Transverse colon (tissue), 4 donors: ENCODE data around the gene KLHL22. TPM values are rescaled to one million over a fixed set of nuclear protein-coding genes. Genes with fewer than 3 reads are reported as not detected.
A peak's percentile ranks its signal among the peaks of the same experiment; 100 is the strongest.

ENCODE experiments used
- DNase-seq: peaks from one replicate; pipeline ENCODE4 v3.0.0-alpha.2; 2019
- H3K27ac ChIP-seq, 4 donors: fragments of 200-600 bp; sonication (generic); 2 replicates each; pipeline ENCODE4 v1.5.1; 2016 to 2018; ENCODE audit warnings: inconsistent platforms in 4 of 4
- H3K27me3 ChIP-seq: fragments of 200-600 bp; sonication (generic); 2 replicates; pipeline ENCODE4 v1.5.1; 2017; ENCODE audit warnings: inconsistent platforms
- H3K36me3 ChIP-seq, 4 donors: fragments of 200-600 bp; sonication (generic); 2 replicates each; pipeline ENCODE4 v1.5.1; 2017 to 2019; ENCODE audit warnings: inconsistent platforms in 4 of 4
- H3K4me1 ChIP-seq, 4 donors: fragments of 200-600 bp; sonication (generic); 2 replicates each; pipeline ENCODE4 v1.5.1; 2017 to 2020; ENCODE audit warnings: inconsistent platforms in 4 of 4
- H3K4me3 ChIP-seq, 4 donors: fragments of 200-600 bp; sonication (generic); 1 replicate in 1 of 4; 2 replicates in 3 of 4; pipeline versions ENCODE4 v1.5.1 to v1.6.1; 2017 to 2019; ENCODE audit warnings: inconsistent platforms in 4 of 4
- H3K9me3 ChIP-seq, 2 donors: fragments of 200-600 bp; sonication (generic); 2 replicates each; pipeline ENCODE4 v1.5.1; 2017 to 2019; ENCODE audit warnings: inconsistent platforms in 2 of 2
- EP300 ChIP-seq: sonication (generic); formaldehyde crosslinking; IDR thresholded peaks from one replicate; pipeline ENCODE4 v1.6.1; 2017; ENCODE audit warnings: antibody characterized with exemption, low read depth
- POLR2A ChIP-seq: fragments of 450-650 bp; IDR thresholded peaks from one replicate; pipeline ENCODE4 v1.6.1; 2016; ENCODE audit warnings: antibody characterized with exemption, mild to moderate bottlenecking, moderate library complexity
- POLR2AphosphoS5 ChIP-seq, 3 donors: sonication (generic); formaldehyde crosslinking; IDR thresholded peaks; one replicate each; pipeline ENCODE4 v1.6.1; 2016; ENCODE audit warnings: antibody characterized with exemption in 3 of 3
- WGBS, 2 donors: methylation state at CpG; one replicate each; pipeline ENCODE4 v1.1.5; 2018; ENCODE audit warnings: low coverage in 1 of 2; 5-methylcytosine and 5-hydroxymethylcytosine counted together
- in situ Hi-C, 4 donors: fragments of 200-750 bp; cut with MboI; loops; one replicate each; pipeline versions ENCODE4 v1.15.0 to v1.15.1; 2017; ENCODE audit warnings: low sequenced_read_pairs in 3 of 4, low pct_ligation_motif_present in 1 of 4, low pct_unique_long_range_greater_than_20kb in 1 of 4
- intact Hi-C: fragments of 100-400 bp; cut with DNase I; formaldehyde crosslinking; loops from one replicate; pipeline ENCODE4 v1.15.1; 2023; ENCODE audit warnings: low total_unique reads
- total RNA-seq, 4 donors: library from RNA; depleted of rRNA; stranded (reverse); fragments of >200 nt; gene quantifications; one replicate each; pipeline ENCODE4 v1.1.0, GENCODE V29; 2016
- TF ChIP-seq, protein P1 (sequence below), 5 experiments: fragments of 200-600 bp in 3 of 5; fragments of 450-650 bp in 2 of 5; sonication (generic) in 3 of 5; IDR thresholded peaks; 1 replicate in 2 of 5; 2 replicates in 3 of 5; pipeline ENCODE4 v1.5.1; 2016 to 2017; ENCODE audit warnings: antibody characterized with exemption in 5 of 5, inconsistent platforms in 3 of 5, mild to moderate bottlenecking in 2 of 5, moderate library complexity in 1 of 5

KLHL22 gene
- total RNA-seq, 4 donors from 2014 or later = 12.7 to 75.9 (median 16.9) TPM

- intact Hi-C loops (no loop called here), in situ Hi-C loops (no loop called here)
- DNase-seq = no peak
- Histone ChIP-seq H3K36me3 (no peaks in the 10 kb centered on the region), H3K27me3 (no peaks in the 10 kb centered on the region), H3K9me3 (no peaks in the 10 kb centered on the region), H3K4me3 (no peak overlapping the region), H3K4me1 (peaks cover 0 to 27% (median 11%) of the 10 kb centered on the region in 4 donors), H3K27ac (no peak overlapping the region)
- WGBS, 2 donors = 62% methylated on average over 4 of the region's 4 CpGs; no CpG with 5 or more reads in 1 of the 2 donors
- TF ChIP-seq, protein P1, sequence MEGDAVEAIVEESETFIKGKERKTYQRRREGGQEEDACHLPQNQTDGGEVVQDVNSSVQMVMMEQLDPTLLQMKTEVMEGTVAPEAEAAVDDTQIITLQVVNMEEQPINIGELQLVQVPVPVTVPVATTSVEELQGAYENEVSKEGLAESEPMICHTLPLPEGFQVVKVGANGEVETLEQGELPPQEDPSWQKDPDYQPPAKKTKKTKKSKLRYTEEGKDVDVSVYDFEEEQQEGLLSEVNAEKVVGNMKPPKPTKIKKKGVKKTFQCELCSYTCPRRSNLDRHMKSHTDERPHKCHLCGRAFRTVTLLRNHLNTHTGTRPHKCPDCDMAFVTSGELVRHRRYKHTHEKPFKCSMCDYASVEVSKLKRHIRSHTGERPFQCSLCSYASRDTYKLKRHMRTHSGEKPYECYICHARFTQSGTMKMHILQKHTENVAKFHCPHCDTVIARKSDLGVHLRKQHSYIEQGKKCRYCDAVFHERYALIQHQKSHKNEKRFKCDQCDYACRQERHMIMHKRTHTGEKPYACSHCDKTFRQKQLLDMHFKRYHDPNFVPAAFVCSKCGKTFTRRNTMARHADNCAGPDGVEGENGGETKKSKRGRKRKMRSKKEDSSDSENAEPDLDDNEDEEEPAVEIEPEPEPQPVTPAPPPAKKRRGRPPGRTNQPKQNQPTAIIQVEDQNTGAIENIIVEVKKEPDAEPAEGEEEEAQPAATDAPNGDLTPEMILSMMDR (IDR thresholded peaks at IDR 0.05) = no peak
- TF ChIP-seq EP300 = no peak
- no peak for TF ChIP-seq POLR2A
- no peak for TF ChIP-seq POLR2AphosphoS5 (IDR thresholded peaks at IDR 0.05)
These were observed 21.8 kb upstream of the KLHL22 start for GRCh38 chr22:20517422-20517821.

DNA sequence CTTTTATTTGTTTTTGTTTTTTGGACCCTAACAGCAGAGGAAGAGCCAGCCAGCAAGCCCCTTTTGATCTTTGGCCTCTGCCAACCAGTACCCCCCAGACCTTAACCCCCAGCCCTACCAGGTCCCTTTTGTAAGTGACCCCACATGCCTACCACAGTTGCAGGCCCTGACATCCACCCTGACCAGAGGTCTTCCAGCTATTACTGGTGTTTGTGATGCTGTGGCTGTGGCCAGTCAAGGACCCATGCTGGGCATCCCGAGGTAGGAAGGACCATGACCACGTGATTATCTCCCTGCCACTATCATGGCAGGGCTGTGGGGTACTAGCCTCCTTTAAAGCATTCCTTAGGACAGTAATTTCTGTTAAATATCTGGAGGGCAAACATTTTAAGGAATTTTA, 20.8 kb upstream of the KLHL22 start:
- Histone ChIP-seq H3K27ac (no peak overlapping the region), H3K36me3 (no peaks in the 10 kb centered on the region), H3K4me1 (peaks cover 4 to 29% (median 14%) of the 10 kb centered on the region in 4 donors), H3K27me3 (no peaks in the 10 kb centered on the region), H3K4me3 (no peak overlapping the region), H3K9me3 (no peaks in the 10 kb centered on the region)
- DNase-seq = no peak
- TF ChIP-seq POLR2A = no peak
- TF ChIP-seq POLR2AphosphoS5 (IDR thresholded peaks at IDR 0.05) = no peak
- TF ChIP-seq, protein P1 (IDR thresholded peaks at IDR 0.05) = no peak
- TF ChIP-seq EP300 = no peak
- intact Hi-C loops (no loop called here), in situ Hi-C loops (no loop called here)
- WGBS, 2 donors = 88% methylated on average over 2 of the region's 2 CpGs; no CpG with 5 or more reads in 1 of the 2 donors

DNA sequence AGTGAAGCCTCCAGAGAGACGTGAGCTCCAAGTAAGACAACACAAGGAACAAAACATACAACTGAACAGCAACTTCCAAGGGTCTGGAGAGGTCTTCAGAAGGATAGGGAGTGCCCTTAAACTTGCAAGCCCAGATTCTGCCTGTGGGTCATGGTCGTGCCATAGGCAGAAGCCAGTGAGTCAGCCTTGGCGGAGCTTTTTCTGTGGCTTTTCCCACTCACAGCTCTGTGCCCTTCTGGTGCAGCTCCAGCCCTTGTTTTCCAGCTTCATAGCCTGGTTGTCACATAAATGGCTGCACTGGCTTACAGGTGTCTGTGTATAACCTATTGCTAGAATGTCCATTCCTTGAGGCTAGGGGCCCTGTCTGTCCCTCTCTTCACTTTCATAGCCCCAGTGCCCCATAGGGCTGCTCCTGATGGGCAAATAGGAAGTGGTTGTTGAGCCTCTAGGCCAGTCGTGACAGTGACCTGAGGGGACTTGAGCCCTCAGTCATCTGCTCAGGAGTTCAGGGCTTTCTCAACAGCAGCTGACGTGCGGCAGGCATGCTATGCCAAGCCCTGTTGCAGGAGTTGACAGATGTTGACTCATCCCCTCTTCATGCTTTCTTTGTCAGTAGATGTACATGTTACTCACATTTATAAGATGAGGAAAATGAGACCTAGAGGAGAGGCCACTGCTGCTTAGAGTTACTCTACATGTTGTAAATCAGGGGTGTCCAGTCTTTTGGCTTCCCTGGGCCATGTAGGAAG, 19.2 kb upstream of the KLHL22 start:
- Histone ChIP-seq H3K36me3 (no peaks in the 10 kb centered on the region), H3K27ac (peak overlapping the region in 1 of 4 donors; percentile 3), H3K9me3 (no peaks in the 10 kb centered on the region), H3K4me1 (peaks cover 19 to 45% (median 27%) of the 10 kb centered on the region in 4 donors), H3K4me3 (no peak overlapping the region), H3K27me3 (no peaks in the 10 kb centered on the region)
- WGBS, 2 donors = 79 to 100% methylated on average over 1 to 6 of the region's 6 CpGs
- intact Hi-C loops (no loop called here), in situ Hi-C loops (no loop called here)
- TF ChIP-seq, protein P1 (IDR thresholded peaks at IDR 0.05) = no peak
- TF ChIP-seq POLR2A = no peak
- TF ChIP-seq POLR2AphosphoS5 (IDR thresholded peaks at IDR 0.05) = no peak
- TF ChIP-seq EP300 = no peak
- no peak for DNase-seq

DNA sequence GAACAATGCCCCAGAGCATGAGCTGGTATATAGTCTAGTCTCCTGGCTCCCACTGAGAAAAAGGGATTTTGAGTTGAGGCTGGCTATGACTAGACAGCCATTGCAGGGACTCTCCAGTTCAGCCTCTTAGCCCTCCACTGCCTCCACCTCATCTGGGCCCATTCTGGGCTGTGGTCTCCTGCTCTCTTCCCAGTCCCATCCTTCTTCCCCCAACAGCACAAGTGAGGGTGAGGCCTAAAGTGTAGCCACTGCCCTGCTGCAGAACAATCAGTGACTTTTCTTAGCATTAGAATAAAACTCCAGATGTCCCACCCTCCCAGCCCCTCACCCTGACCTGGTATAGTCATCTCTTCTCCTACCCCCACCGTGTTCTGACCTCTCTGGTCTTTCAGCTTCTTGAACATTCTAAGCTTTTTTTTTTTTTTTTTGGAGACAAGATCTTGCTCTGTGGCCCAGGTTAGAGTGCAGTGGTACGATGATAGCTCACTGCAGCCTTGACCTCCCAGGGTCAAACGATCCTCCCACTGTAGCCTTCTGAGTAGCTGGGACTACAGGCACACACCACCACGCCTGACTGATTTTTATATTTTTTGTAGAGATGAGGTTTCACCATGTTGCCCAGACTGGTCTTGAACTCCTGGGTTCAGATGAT, 16.1 kb upstream of the KLHL22 start:
- Histone ChIP-seq H3K9me3 (no peaks in the 10 kb centered on the region), H3K4me1 (peaks cover 32 to 59% (median 43%) of the 10 kb centered on the region in 4 donors), H3K36me3 (no peaks in the 10 kb centered on the region), H3K4me3 (no peak overlapping the region), H3K27ac (peak overlapping the region; percentile 94 to 100 (median 97)), H3K27me3 (no peaks in the 10 kb centered on the region)
- TF ChIP-seq POLR2A = no peak
- intact Hi-C loops = no loop called here
- in situ Hi-C loops = no loop called here
- 79 to 100% methylated on average over 1 to 4 of the region's 4 CpGs for WGBS, 2 donors
- no peak for DNase-seq
